DMS79 treated with DMSO at 0.1 percent for 48 hours (cell line): Measurements from ENCODE around the gene KIRREL3.
A peak's percentile ranks its signal among the peaks of the same experiment; 100 is the strongest.

Experiments
- DNase-seq: peaks from one replicate; lab custom pipeline; 2025; lab: John Stamatoyannopoulos, UW

Gene KIRREL3

GRCh38 chr11:126914941-126915340, 85.6 kb downstream of the KIRREL3 start:
- no peak for DNase-seq

GRCh38 chr11:126914166-126914565, 86.4 kb downstream of the KIRREL3 start:
- DNase-seq: no peak

DNA sequence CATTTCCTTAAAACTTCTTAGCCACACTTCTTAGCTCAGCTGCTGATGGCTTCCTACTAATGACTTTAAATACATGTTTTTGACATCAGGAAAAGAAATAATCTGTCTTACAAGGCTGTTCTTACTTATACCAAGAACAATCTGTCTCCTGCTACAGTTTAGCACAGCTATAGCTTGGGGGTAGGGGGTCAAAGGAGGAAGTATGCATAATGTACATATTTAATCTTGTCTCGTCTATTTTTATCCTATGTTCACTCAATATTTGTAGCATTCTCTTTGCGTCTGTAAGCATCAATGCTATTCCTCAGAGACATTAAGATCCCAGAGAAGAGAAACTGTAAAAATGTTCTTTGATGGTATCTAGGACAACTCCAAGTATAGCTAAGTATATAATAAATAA, 96.0 kb downstream of the KIRREL3 start:
- no peak for DNase-seq

GRCh38 chr11:126901783-126902182, 98.8 kb downstream of the KIRREL3 start:
- DNase-seq: no peak

GRCh38 chr11:126899961-126900748, 100.4 kb downstream of the KIRREL3 start:
- no peak for DNase-seq

DNA sequence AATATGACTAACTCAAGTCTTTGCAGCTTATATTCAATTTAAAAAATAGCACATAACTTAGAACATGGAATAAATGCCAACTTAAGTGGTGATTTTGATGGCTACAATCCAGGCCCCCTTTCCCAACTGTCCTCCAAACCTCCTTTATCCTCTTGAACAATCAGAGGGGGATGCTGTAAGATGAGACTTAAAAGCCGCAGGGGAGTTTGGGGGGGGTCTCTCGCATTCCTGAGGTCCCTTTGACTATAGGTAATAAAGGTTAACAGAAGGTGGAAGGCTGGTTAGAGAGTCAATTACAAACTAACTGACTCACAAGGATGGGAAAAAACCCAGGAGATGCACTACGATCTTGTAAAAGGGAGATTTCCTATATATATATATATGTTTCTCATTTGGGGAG, 101.8 kb downstream of the KIRREL3 start:
- no peak for DNase-seq

DNA sequence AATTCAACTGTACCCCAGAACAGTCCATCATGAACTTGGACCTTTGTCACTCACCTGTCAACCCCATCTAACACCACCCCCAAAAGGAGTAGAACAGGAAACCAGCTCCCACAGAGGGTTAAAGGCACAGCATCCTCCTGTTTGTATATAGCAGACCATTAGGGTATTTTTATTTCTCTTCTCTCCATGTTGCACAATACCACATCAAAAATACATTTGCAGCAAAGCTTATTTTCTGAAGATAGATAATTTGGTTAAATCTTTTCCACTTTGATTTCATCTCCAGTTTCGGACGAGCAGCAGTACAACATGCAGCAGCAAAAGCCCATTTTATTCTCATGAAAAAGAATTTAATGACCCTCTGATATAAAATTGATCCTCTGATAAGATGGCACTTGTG, 103.1 kb downstream of the KIRREL3 start:
- no peak for DNase-seq

GRCh38 chr11:126896025-126896424, 104.5 kb downstream of the KIRREL3 start:
- DNase-seq: no peak

DNA sequence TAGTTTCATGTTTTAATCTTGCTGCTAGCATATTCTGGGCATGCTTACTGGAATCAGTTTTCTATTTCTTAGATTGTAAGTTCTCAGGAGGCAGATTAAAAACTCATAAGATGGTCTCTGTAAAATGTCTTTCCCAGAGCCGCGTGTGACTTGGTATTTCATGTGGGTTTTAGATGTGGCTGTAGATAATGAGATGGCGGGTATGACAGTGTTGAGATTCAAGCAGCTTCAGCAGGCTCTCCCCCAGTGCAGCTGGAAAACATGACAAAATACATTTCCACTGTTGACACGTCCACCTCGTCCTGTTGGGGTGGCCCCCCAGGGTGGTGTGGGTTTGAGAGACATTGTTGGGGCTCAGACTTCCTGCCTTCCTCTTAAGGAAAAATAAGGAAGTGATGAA, 106.8 kb downstream of the KIRREL3 start:
- no peak for DNase-seq

DNA sequence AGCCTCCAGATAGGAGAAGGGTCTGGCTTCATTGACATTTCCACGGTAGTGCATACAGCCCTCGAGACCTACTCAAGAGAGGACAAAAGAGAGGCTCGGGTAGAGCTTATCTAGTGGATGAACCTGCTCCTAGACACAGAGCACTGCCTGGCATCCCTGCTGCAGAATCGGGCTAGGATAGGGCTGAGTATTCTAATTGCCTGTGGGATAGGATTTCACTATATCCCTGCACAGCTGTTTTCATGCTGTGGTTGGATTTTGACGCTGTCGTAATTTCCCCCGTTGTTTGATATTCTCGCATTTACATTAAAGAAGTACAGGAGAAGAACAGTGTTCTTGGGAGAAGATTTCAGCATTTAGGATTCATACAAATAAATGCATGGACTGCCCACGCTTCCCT, 107.8 kb downstream of the KIRREL3 start:
- DNase-seq: peak; percentile 77

GRCh38 chr11:126891556-126892217, 108.9 kb downstream of the KIRREL3 start:
- DNase-seq: no peak

DNA sequence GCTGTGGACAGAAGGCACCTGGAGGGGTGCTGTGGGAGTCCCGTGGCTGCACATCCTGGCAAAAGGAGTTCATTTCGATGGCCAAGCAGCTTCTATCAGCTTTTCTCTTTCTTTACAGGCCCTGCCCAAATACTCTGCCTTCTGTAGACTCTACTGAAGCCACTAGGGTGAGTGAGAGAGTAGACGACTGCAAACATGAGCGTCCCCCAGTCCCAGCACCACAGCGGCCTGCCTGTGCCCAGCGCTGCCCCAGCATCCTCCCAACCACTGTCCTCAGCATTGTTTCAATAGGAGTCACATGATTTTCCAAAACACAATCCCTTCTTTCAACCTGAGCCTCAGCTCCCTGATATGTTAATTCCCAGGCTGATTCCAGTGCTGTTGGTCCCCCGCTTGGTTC, 110.0 kb downstream of the KIRREL3 start:
- DNase-seq: no peak

DNA sequence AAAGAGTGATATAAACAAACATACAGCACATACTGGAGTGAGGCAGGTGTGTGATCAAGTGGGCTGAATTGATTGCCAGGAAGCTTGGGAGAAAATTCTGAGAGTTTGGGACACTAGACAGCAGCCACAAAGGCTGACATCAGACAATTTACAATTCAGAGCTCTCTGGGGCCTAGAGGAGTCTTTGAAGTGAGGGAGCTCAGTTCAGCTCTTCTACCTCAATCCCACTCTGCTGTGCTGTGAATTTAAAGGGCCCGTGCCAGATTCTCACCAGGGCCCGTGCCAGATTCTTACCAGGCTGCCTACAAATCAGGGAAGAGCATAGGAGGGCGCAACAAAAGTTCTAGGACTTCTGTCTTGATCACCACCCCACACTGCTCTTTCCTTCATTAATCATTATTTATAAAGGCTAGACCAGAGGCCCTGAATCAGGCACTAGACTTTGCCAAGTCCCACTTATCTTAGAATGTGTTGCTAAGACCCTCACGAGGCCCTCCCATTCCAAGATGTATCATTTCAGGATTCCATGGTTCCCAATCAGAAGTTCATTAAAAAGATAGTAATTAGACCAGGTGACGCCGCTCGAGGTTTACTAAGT, 112.4 kb downstream of the KIRREL3 start:
- DNase-seq: peak; percentile 41

DNA sequence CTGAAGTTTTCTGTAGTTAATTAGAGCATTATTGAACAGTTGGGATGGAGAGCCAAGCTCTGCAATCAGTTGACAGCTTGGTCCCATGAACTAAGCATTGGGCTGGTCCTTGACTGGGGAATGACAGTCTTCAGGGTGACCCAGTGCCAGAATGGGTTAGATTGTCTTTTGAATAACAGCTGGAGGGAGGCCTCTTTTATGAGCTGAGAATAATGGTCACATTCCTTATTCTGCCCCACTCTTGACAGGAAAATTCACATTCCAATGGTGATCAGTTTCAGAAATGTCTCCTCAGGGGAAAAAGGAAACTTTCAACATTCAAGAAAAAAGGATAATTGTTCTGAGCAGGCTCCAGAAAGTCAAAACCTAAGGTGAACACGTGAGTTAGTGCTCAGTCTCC, 113.9 kb downstream of the KIRREL3 start:
- no peak for DNase-seq

GRCh38 chr11:126886085-126886484, 114.5 kb downstream of the KIRREL3 start:
- no peak for DNase-seq

GRCh38 chr11:126884594-126884993, 116.0 kb downstream of the KIRREL3 start:
- no peak for DNase-seq

GRCh38 chr11:126884192-126884591, 116.4 kb downstream of the KIRREL3 start:
- DNase-seq: no peak

- DNase-seq: no peak
Observed at GRCh38 chr11:126880872-126881271, 119.7 kb downstream of the KIRREL3 start.

GRCh38 chr11:126879516-126879915, 121.1 kb downstream of the KIRREL3 start:
- DNase-seq: no peak

GRCh38 chr11:126878913-126879482, 121.6 kb downstream of the KIRREL3 start:
- no peak for DNase-seq

DNA sequence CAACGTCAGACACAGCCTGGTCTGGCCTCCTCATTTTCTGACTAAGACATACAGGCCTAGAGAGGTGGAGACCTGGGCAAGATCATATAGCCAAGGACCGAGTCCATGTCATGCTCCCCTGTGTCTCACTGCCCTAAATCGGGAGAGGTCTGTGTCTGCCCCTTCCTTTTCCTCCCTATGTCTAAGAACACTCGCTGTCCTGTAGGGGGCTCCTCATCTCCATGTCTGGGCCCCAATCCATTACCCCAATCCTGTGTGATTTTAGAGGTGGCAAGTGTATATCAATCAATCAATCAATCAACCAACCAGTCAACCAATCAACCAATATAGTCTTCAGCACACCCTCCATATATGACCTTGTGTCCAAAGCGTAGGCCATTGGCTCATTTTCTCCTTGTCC, 125.7 kb downstream of the KIRREL3 start:
- no peak for DNase-seq

DNA sequence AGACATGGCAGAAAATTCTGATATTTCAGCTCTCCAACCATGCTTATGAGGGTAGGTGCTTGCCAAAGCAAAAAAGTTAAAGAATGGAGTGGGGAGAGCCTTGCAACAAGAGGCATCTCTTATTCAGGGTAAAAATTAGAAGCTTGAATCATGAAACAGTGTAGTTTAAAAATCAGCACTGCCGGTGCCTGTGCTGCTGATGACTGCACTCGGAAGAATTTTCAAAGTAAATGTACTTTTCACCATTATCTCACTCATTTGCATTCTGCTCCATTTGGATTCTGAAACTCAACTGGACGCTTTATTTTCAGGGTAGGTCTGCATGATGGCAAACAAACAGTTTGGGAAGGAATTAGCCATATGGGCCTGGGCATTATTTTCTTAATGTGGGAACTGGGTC, 126.3 kb downstream of the KIRREL3 start:
- no peak for DNase-seq

DNA sequence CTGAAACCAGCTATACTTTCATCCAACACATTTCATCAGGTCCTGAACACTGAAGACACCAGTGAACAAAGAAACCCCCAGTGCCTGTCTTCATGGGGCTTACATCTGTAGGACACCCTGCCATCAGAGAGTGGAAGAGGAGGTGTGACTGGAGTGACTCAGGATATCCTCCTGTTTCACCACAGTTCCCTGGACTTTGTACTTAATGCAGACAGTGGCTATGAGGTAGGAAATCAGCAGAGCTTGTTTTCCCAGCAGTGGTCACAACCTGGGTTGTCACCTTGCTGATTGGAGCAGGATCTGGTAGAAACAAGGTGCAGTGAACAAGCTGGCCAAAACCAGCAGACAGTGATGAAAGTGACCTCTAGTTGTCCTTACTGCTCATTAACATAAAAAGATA, 128.8 kb downstream of the KIRREL3 start:
- no peak for DNase-seq
